ENCODE data around the gene LSMEM2.
"Not testable (repeated sequence)": the region's sequence is repeated elsewhere in the genome, so short reads cannot be mapped to it uniquely, and the experiment has no call there.

Gene LSMEM2

GRCh38 chr3:50300681-50301254, 21.9 kb downstream of the LSMEM2 start:
- no peak for DNase-seq

GRCh38 chr3:50302095-50303012, 23.5 kb downstream of the LSMEM2 start:
- no peak for DNase-seq

GRCh38 chr3:50303013-50303815, 24.3 kb downstream of the LSMEM2 start, which contains the start of gene HYAL1:
TSS of gene HYAL1 (minus strand) at chr3:50303574. CDS start at chr3:50302956, 618 bp downstream.
- DNase-seq: no peak

DNA sequence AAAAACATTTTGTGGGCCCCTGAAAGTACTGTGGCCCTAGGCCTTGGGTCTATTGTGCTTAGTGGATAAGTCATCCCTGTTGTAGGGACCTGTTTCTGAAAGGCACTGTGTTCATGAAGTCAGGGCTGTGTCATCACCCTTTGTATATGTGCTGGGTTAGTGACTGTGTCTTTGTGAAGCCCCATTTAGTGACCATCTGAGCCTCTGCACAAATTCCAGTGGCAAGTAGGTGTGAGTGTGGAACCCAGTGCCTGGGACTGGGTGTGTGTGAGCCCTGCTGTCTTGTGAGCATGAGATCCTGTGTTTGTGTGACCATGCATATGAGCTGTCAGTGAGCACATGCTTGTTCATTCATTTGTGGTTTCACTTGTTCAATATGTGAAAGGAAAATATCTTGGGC, 25.7 kb downstream of the LSMEM2 start:
- no peak for DNase-seq

GRCh38 chr3:50312041-50312440, 33.2 kb downstream of the LSMEM2 start:
- DNase-seq: not testable (repeated sequence)

GRCh38 chr3:50314342-50314741, 35.5 kb downstream of the LSMEM2 start:
- DNase-seq: no peak

- DNase-seq: no peak
Observed at GRCh38 chr3:50314816-50315215, 35.9 kb downstream of the LSMEM2 start.

- DNase-seq: peak; percentile 85
Observed at GRCh38 chr3:50316657-50317242, 37.9 kb downstream of the LSMEM2 start.

DNA sequence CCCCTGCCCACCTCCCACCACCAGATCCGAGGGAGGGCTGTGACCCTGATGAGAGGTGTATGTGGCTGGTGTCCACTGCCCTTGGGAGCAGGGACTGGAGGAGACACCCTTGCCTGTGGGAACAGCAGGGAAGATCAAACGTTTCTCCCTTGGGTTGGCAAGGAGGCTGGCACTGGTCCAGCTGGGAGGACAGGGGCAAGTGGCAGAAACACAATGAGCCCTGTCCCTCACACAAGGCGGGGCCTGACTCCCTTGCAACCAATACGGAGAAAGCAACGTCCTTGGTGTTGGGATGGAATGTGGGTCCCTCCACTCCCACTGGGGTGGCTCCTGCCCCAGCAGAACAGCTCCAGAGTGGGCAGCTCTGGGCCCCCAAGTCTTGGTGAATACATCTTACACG, 38.4 kb downstream of the LSMEM2 start:
- no peak for DNase-seq

DNA sequence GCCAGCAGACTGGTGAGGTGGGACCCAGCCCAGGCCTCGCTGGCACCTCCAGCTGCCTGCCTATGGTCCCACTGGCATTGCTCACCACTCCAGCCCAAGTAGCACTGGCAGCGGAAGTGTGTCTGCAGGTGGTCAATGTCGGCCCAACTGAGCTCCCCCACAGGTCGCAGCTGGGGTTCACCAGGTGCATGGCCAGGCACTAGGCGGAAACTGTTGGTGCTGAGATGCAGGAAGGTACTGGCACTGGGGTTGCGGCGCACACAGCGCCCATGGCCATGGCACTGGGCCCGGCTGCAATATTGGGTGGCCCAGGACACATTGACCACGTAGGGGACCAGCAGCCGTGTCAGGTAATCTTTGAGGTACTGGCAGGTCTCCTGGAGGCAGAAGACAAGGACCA, 39.3 kb downstream of the LSMEM2 start:
- DNase-seq: no peak

- no peak for DNase-seq
Observed at GRCh38 chr3:50318615-50319014, 39.7 kb downstream of the LSMEM2 start.

GRCh38 chr3:50319181-50319893, 40.5 kb downstream of the LSMEM2 start:
- DNase-seq: no peak

- DNase-seq: no peak
Observed at GRCh38 chr3:50319894-50320625, 41.2 kb downstream of the LSMEM2 start.

- peak; percentile 80 for DNase-seq
Observed at GRCh38 chr3:50320853-50321335, 42.0 kb downstream of the LSMEM2 start.

DNA sequence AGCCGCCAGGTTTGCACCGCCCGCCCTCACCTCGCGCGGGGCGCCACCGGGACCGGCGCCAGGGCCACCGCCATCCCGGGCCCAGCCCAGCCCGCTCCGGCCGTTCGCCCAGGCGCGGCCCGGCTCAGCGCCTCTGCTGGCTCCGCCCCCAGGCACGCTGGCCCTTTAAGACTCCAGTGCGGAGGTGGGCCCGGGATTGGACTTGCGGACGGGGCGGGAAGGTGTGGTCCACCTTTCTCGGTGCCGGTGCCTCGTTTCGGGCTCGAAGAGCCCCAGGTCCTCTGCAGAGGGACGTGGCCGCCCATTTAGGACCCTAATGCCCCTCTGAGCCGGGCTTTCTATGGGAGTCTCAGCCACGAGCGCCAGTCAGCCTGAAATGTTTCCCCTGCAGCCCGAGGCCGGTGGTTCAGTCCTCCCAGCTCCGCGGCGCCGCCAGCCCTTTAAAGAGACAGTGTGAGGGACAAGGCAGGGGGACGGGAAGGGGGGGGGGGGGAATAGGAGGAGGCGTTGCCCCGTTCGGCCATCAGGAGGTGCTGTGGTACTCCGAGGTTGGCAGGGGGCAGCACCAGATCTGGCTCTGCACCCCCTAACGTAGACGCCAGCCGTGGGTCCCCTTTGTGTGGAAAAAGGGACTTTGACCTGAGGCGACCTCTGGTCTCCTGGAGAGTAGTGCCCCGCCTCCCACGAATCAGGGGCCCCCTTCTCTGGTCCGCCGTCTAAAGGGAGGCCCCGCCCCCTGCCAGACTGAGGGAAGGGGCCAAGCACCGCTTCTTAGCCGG, 42.6 kb downstream of the LSMEM2 start:
- peak; percentile 96 for DNase-seq

DNA sequence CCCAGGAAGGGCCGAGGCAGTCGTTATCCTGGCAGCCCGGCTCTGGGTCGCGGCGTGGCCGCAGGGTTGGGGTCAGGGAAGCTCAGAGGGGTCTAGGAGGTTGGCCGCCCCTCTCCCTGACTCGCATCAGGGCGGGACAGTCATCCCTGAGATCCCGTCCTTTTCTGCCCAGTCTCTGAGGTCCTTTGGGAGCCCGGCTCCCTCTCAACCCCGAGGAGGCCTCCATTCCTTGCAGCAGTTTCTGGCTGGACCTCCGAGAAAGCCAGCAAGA, 43.2 kb downstream of the LSMEM2 start:
- DNase-seq: no peak

GRCh38 chr3:50322386-50323091, 43.7 kb downstream of the LSMEM2 start, which contains the start of gene HYAL2:
TSS of gene HYAL2 (minus strand) at chr3:50322745. CDS start at chr3:50320489, 2,256 bp downstream.
- DNase-seq: no peak

- no peak for DNase-seq
Observed at GRCh38 chr3:50323092-50323600, 44.3 kb downstream of the LSMEM2 start.

DNA sequence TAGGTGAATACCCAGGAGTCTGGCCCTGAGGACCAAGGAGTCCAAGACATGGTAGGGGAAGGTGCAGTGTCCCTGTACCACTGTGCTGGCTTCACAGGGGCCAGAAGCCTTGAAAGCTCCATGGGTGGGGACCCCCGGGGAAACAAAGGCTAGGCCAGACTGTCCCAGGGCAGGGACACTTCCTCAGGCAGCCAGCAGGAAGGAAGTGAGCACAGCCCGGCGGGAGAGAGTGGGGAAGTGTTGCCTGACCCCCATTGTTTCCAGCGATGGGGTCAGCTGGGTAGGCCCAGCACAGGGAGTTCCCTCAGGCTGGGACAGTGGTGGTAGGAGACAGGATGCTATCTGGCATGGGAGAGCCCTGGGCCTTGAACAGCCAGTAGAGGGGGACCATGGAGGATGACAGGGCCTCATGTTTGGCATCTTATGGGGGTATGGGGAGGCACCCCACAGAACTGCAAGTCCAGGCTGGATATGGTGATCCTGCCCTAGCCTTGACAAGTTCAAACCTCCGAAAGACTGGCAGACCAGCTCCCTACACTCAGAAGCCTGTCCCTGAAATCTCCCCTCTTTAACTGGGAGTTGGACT, 44.8 kb downstream of the LSMEM2 start:
- DNase-seq: no peak
